NCI-H1694 (cell line): ENCODE measurements around the gene PKNOX2.

Source experiments
- DNase-seq: peaks from one replicate; lab custom pipeline; 2025; lab: John Stamatoyannopoulos, UW

The PKNOX2 gene

GRCh38 chr11:125382314-125382791 is 217.8 kb downstream of the PKNOX2 start:
- DNase-seq: peak; percentile 6

DNA sequence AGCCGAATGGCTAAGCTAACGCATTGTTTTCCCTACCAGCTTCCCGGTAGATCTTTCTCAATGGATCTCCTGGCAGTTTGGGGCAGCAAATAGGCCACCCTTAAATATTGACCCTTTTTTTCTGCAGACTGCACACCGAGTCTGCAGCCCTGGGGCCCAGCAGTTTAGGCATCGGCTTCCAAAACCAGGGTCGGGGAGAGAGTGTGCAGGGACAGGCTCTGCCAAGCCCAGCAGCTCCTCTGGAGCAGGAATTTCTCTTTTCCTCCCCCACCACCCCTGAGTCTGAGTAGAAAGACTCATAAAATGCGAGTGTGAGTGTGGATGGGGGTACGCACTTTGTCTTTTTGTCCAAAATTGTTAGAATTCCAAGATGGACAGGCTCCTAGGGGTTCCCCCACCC is 218.3 kb downstream of the PKNOX2 start:
- no peak for DNase-seq

DNA sequence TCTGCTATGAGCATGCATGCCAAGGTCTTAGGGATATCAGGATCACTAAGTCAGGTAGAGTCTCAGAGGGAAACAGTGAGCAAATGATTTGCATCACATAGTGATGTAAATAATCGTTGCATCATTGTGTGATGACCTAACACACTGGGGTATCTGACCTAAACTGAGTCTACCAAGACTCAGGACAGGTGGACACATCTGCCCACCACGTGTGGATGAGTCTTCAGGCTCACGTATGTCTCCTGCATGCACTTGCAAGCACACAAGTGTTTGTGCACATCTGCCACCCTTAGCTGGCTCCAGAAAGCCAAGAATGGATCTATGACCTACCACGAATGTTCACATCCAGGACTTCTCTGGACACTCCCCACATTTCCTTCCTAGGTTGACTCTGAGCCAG is 220.3 kb downstream of the PKNOX2 start:
- DNase-seq: no peak

- DNase-seq: no peak
These were observed 223.3 kb downstream of the PKNOX2 start for GRCh38 chr11:125387901-125388300.

- DNase-seq: no peak
These were observed 224.1 kb downstream of the PKNOX2 start for GRCh38 chr11:125388611-125389010.

- DNase-seq: no peak
These were observed 225.0 kb downstream of the PKNOX2 start for GRCh38 chr11:125389339-125390166.

GRCh38 chr11:125390946-125391345 is 226.4 kb downstream of the PKNOX2 start:
- no peak for DNase-seq

GRCh38 chr11:125393331-125393730 is 228.8 kb downstream of the PKNOX2 start:
- DNase-seq: no peak

DNA sequence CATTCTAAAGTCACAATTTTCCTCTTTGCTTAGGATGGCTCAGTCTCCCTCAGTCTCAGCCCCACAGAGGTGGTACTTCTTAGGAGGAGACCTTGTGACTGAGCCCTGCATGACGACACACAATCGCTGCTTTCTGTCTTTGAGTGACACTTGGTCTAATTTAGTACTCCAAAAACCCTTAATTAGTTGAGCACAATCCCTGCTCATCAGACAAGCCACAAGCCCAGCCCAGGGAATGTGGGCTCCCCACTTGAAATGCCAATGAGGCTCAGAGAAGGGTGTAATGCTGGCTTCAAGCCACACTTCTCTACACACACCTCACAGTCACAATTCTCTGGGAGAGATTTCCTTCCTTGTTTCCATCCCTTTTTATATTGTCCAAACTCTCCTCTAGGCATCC is 229.7 kb downstream of the PKNOX2 start:
- no peak for DNase-seq

DNA sequence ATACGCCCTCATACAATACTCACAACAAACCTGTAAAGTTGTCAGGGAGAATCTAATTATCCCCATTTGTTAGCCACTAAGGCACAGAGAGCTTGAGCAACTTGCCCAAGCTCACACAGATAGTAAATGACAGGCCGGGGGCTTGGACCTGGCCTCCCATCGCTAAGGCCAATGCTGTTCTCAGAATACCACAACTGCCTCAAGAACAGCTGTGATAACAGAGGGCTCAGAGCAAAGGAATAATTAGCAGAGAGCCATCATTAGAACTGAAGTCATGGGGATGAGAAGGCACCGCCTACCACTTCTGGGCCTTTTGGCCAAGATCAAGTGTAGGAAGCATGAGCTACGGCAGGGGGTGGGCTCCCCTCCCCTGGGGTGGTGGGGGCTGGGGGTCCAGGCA is 232.9 kb downstream of the PKNOX2 start:
- no peak for DNase-seq

GRCh38 chr11:125398475-125398874 is 233.9 kb downstream of the PKNOX2 start:
- no peak for DNase-seq

GRCh38 chr11:125398994-125399640 is 234.6 kb downstream of the PKNOX2 start:
- no peak for DNase-seq

DNA sequence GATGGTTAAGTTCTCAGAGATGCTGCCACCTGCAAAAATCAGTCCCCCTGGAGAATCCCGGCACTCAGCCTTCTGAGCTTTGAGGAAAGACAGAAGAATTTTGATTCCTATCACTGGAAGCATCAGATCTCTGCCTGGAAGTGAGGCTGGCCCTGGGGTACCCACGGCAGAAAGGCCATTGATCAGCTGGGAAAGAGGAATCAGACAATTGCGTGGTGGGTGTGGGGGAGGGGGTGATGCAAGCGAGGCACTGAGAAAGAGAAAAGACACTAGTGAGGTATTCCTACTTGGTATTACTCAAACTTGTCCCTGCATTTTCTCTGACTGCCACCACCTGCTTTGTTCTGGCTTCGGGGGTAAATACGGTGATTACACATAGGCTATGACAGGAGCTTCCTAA is 235.4 kb downstream of the PKNOX2 start:
- no peak for DNase-seq

DNA sequence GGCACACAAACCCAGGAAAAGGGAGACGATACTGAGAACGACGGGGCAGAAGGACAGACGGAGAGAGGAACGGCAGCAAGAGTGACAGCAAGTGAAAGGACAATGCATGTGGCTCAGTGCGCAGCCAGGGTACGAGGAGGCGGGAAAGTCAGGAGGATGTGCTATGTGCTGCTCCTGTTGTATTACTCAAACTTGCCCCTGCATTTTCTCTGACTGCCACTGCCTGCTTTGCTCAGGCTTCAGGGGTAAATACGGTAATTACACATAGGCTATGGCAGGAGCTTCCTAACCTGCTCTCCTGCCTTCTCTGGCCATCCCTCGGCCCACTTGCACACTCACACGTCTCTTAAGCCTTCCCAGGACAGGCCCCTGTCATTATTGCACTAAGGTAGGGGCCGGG is 236.7 kb downstream of the PKNOX2 start:
- no peak for DNase-seq

- no peak for DNase-seq
These were observed 237.2 kb downstream of the PKNOX2 start for GRCh38 chr11:125401746-125402145.

GRCh38 chr11:125402435-125402834 is 237.9 kb downstream of the PKNOX2 start:
- DNase-seq: no peak

GRCh38 chr11:125404157-125404810 is 239.7 kb downstream of the PKNOX2 start:
- no peak for DNase-seq

GRCh38 chr11:125404811-125405790 is 240.6 kb downstream of the PKNOX2 start:
- DNase-seq: no peak

DNA sequence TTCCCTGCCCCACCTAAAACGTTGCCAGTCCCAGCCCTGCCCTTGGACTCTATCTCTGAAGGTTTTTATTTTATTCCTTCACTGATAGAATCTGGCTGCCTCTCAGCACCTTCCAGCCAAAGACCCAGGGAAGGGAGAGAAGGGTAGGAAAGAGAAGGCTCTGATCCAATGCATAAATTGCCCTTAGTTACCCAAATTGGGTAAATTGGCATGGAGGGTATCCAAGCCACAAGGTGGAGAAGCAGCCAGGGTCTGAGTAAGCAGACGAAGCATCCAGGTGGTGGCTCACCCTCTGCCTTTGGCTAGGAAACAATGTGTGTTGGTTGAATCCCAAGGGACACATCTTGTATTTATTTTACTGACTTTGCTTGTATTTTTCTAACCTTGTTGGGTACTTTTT is 242.5 kb downstream of the PKNOX2 start:
- no peak for DNase-seq

- no peak for DNase-seq
These were observed 243.8 kb downstream of the PKNOX2 start for GRCh38 chr11:125408311-125408711.

DNA sequence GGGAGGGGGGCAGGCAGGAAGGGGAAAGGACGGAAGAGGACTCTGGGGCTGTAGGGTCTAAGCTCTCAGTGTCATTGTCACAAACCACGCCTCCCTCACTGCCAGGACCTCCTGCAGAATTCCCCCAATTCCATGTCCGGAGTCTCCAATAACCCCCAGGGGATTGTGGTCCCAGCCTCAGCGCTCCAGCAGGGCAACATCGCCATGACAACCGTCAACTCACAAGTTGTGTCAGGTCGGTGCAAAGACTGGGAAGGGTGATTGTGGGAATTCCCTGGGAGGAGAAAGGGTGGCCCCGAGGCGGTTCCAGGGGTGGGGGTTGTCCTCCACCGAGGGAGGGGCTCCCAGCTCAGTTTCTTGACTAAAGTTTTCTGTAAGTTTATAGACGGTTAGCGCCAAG is 245.5 kb downstream of the PKNOX2 start:
- DNase-seq: no peak

DNA sequence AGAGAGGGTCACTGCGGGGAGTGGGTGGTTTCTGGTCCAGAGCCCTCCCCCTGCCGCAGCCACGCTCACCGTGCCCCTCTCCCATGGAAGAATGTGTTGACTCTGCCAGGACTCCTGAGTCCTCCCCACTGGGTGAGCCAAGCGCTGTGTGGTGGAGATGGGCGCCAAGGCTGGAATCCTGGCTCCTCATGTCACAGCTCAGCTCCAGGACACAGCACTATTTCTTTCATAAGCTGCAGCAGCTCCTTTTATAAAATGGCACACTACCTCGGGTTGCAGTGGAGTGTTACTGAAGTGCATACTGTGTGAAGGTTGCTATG is 247.6 kb downstream of the PKNOX2 start:
- DNase-seq: no peak
